ENCODE data around the gene NAPG.
A peak's percentile ranks its signal among the peaks of the same experiment; 100 is the strongest.

Gene NAPG

GRCh38 chr18:10525697-10526560, at the start of gene NAPG:
Gene NAPG, plus strand, starts transcription at chr18:10526027. Its CDS starts 76 bp downstream, at chr18:10526103.
- H3K9me3 ChIP-seq (ENCODE audit: control insufficient read depth in 5 of 5, low read length in 5 of 5), result no peaks in the 10 kb centered on the region
- peak within 1 kb of the TSS; percentile 83 to 98 (median 91) for H3K4me3 ChIP-seq (ENCODE audit: low read depth in 1 of 5, low read length in 5 of 5)
- H3K27ac ChIP-seq (ENCODE audit: low read depth, low read length), result peak within 1 kb of the TSS; percentile 82
- H3K36me3 ChIP-seq (ENCODE audit: control insufficient read depth in 5 of 5, insufficient read depth in 5 of 5, low read length in 5 of 5), result no peaks in the 10 kb centered on the region
- H3K9ac ChIP-seq (ENCODE audit: low read length in 5 of 5), result peak within 1 kb of the TSS; percentile 69 to 94 (median 90)
- H3K4me1 ChIP-seq (ENCODE audit: control insufficient read depth in 5 of 5, insufficient read depth in 5 of 5, low read length in 5 of 5), result peaks cover 9 to 30% (median 25%) of the 10 kb centered on the region in 5 donors
- H3K27me3 ChIP-seq (ENCODE audit: control insufficient read depth in 5 of 5, insufficient read depth in 4 of 5, low read length in 5 of 5), result peaks cover 0 to 3% (median 0%) of the 10 kb centered on the region in 5 donors

- H3K4me1 ChIP-seq (ENCODE audit: control insufficient read depth in 5 of 5, insufficient read depth in 5 of 5, low read length in 5 of 5), result peaks cover 0 to 38% (median 32%) of the 10 kb centered on the region in 5 donors
- peaks cover 2 to 17% (median 9%) of the 10 kb centered on the region in 5 donors for H3K36me3 ChIP-seq (ENCODE audit: control insufficient read depth in 5 of 5, insufficient read depth in 5 of 5, low read length in 5 of 5)
- peaks cover 0 to 5% (median 0%) of the 10 kb centered on the region in 5 donors for H3K9me3 ChIP-seq (ENCODE audit: control insufficient read depth in 5 of 5, low read length in 5 of 5)
- no peak overlapping the region for H3K9ac ChIP-seq (ENCODE audit: low read length in 5 of 5)
- no peaks in the 10 kb centered on the region for H3K27me3 ChIP-seq (ENCODE audit: control insufficient read depth in 5 of 5, insufficient read depth in 4 of 5, low read length in 5 of 5)
- H3K27ac ChIP-seq (ENCODE audit: low read depth, low read length), result no peak overlapping the region
- H3K4me3 ChIP-seq (ENCODE audit: low read depth in 1 of 5, low read length in 5 of 5), result no peak overlapping the region
These were observed 49.5 kb upstream of the NAPG start for GRCh38 chr18:10476338-10476791.

GRCh38 chr18:10477121-10477862, 48.5 kb upstream of the NAPG start:
- peaks cover 0 to 39% (median 32%) of the 10 kb centered on the region in 5 donors for H3K4me1 ChIP-seq (ENCODE audit: control insufficient read depth in 5 of 5, insufficient read depth in 5 of 5, low read length in 5 of 5)
- no peak overlapping the region for H3K27ac ChIP-seq (ENCODE audit: low read depth, low read length)
- H3K4me3 ChIP-seq (ENCODE audit: low read depth in 1 of 5, low read length in 5 of 5), result no peak overlapping the region
- H3K27me3 ChIP-seq (ENCODE audit: control insufficient read depth in 5 of 5, insufficient read depth in 4 of 5, low read length in 5 of 5), result no peaks in the 10 kb centered on the region
- peaks cover 0 to 9% (median 6%) of the 10 kb centered on the region in 5 donors for H3K36me3 ChIP-seq (ENCODE audit: control insufficient read depth in 5 of 5, insufficient read depth in 5 of 5, low read length in 5 of 5)
- peaks cover 0 to 5% (median 0%) of the 10 kb centered on the region in 5 donors for H3K9me3 ChIP-seq (ENCODE audit: control insufficient read depth in 5 of 5, low read length in 5 of 5)
- no peak overlapping the region for H3K9ac ChIP-seq (ENCODE audit: low read length in 5 of 5)

GRCh38 chr18:10477863-10478260, 48.0 kb upstream of the NAPG start:
- Histone ChIP-seq H3K9ac (ENCODE audit: low read length in 5 of 5) (no peak overlapping the region), H3K9me3 (ENCODE audit: control insufficient read depth in 5 of 5, low read length in 5 of 5) (peaks cover 0 to 5% (median 0%) of the 10 kb centered on the region in 5 donors), H3K36me3 (ENCODE audit: control insufficient read depth in 5 of 5, insufficient read depth in 5 of 5, low read length in 5 of 5) (peaks cover 0 to 9% (median 5%) of the 10 kb centered on the region in 5 donors), H3K27ac (ENCODE audit: low read depth, low read length) (no peak overlapping the region), H3K4me3 (ENCODE audit: low read depth in 1 of 5, low read length in 5 of 5) (no peak overlapping the region), H3K4me1 (ENCODE audit: control insufficient read depth in 5 of 5, insufficient read depth in 5 of 5, low read length in 5 of 5) (peaks cover 0 to 44% (median 33%) of the 10 kb centered on the region in 5 donors), H3K27me3 (ENCODE audit: control insufficient read depth in 5 of 5, insufficient read depth in 4 of 5, low read length in 5 of 5) (no peaks in the 10 kb centered on the region)

- Histone ChIP-seq H3K4me1 (ENCODE audit: control insufficient read depth in 5 of 5, insufficient read depth in 5 of 5, low read length in 5 of 5) (peaks cover 0 to 38% (median 17%) of the 10 kb centered on the region in 5 donors), H3K4me3 (ENCODE audit: low read depth in 1 of 5, low read length in 5 of 5) (no peak overlapping the region), H3K9ac (ENCODE audit: low read length in 5 of 5) (no peak overlapping the region), H3K9me3 (ENCODE audit: control insufficient read depth in 5 of 5, low read length in 5 of 5) (peaks cover 0 to 5% (median 0%) of the 10 kb centered on the region in 5 donors), H3K27me3 (ENCODE audit: control insufficient read depth in 5 of 5, insufficient read depth in 4 of 5, low read length in 5 of 5) (no peaks in the 10 kb centered on the region), H3K27ac (ENCODE audit: low read depth, low read length) (no peak overlapping the region), H3K36me3 (ENCODE audit: control insufficient read depth in 5 of 5, insufficient read depth in 5 of 5, low read length in 5 of 5) (peaks cover 2 to 30% (median 20%) of the 10 kb centered on the region in 5 donors)
These were observed 44.0 kb upstream of the NAPG start for GRCh38 chr18:10481831-10482230.

- H3K4me3 ChIP-seq (ENCODE audit: low read depth in 1 of 5, low read length in 5 of 5), result no peak overlapping the region
- no peak overlapping the region for H3K27ac ChIP-seq (ENCODE audit: low read depth, low read length)
- H3K27me3 ChIP-seq (ENCODE audit: control insufficient read depth in 5 of 5, insufficient read depth in 4 of 5, low read length in 5 of 5), result no peaks in the 10 kb centered on the region
- peaks cover 3 to 35% (median 25%) of the 10 kb centered on the region in 5 donors for H3K36me3 ChIP-seq (ENCODE audit: control insufficient read depth in 5 of 5, insufficient read depth in 5 of 5, low read length in 5 of 5)
- H3K4me1 ChIP-seq (ENCODE audit: control insufficient read depth in 5 of 5, insufficient read depth in 5 of 5, low read length in 5 of 5), result peaks cover 0 to 31% (median 11%) of the 10 kb centered on the region in 5 donors
- H3K9ac ChIP-seq (ENCODE audit: low read length in 5 of 5), result no peak overlapping the region
- H3K9me3 ChIP-seq (ENCODE audit: control insufficient read depth in 5 of 5, low read length in 5 of 5), result peaks cover 0 to 5% (median 0%) of the 10 kb centered on the region in 5 donors
These were observed 43.4 kb upstream of the NAPG start for GRCh38 chr18:10482363-10482984.

- peaks cover 0 to 3% (median 0%) of the 10 kb centered on the region in 5 donors for H3K9me3 ChIP-seq (ENCODE audit: control insufficient read depth in 5 of 5, low read length in 5 of 5)
- H3K27me3 ChIP-seq (ENCODE audit: control insufficient read depth in 5 of 5, insufficient read depth in 4 of 5, low read length in 5 of 5), result no peaks in the 10 kb centered on the region
- H3K27ac ChIP-seq (ENCODE audit: low read depth, low read length), result no peak overlapping the region
- H3K9ac ChIP-seq (ENCODE audit: low read length in 5 of 5), result no peak overlapping the region
- H3K36me3 ChIP-seq (ENCODE audit: control insufficient read depth in 5 of 5, insufficient read depth in 5 of 5, low read length in 5 of 5), result peaks cover 6 to 35% (median 30%) of the 10 kb centered on the region in 5 donors
- no peak overlapping the region for H3K4me3 ChIP-seq (ENCODE audit: low read depth in 1 of 5, low read length in 5 of 5)
- peaks cover 0 to 24% (median 8%) of the 10 kb centered on the region in 5 donors for H3K4me1 ChIP-seq (ENCODE audit: control insufficient read depth in 5 of 5, insufficient read depth in 5 of 5, low read length in 5 of 5)
These were observed 42.6 kb upstream of the NAPG start for GRCh38 chr18:10482985-10483949.

GRCh38 chr18:10485475-10485874, 40.4 kb upstream of the NAPG start:
- H3K27ac ChIP-seq (ENCODE audit: low read depth, low read length), result no peak overlapping the region
- no peak overlapping the region for H3K9ac ChIP-seq (ENCODE audit: low read length in 5 of 5)
- peaks cover 0 to 17% (median 3%) of the 10 kb centered on the region in 5 donors for H3K4me1 ChIP-seq (ENCODE audit: control insufficient read depth in 5 of 5, insufficient read depth in 5 of 5, low read length in 5 of 5)
- H3K9me3 ChIP-seq (ENCODE audit: control insufficient read depth in 5 of 5, low read length in 5 of 5), result no peaks in the 10 kb centered on the region
- no peaks in the 10 kb centered on the region for H3K27me3 ChIP-seq (ENCODE audit: control insufficient read depth in 5 of 5, insufficient read depth in 4 of 5, low read length in 5 of 5)
- H3K36me3 ChIP-seq (ENCODE audit: control insufficient read depth in 5 of 5, insufficient read depth in 5 of 5, low read length in 5 of 5), result peaks cover 10 to 45% (median 38%) of the 10 kb centered on the region in 5 donors
- no peak overlapping the region for H3K4me3 ChIP-seq (ENCODE audit: low read depth in 1 of 5, low read length in 5 of 5)

GRCh38 chr18:10486362-10486761, 39.5 kb upstream of the NAPG start:
- no peak overlapping the region for H3K9ac ChIP-seq (ENCODE audit: low read length in 5 of 5)
- H3K4me3 ChIP-seq (ENCODE audit: low read depth in 1 of 5, low read length in 5 of 5), result no peak overlapping the region
- H3K36me3 ChIP-seq (ENCODE audit: control insufficient read depth in 5 of 5, insufficient read depth in 5 of 5, low read length in 5 of 5), result peaks cover 10 to 45% (median 38%) of the 10 kb centered on the region in 5 donors
- H3K9me3 ChIP-seq (ENCODE audit: control insufficient read depth in 5 of 5, low read length in 5 of 5), result no peaks in the 10 kb centered on the region
- peaks cover 0 to 17% (median 3%) of the 10 kb centered on the region in 5 donors for H3K4me1 ChIP-seq (ENCODE audit: control insufficient read depth in 5 of 5, insufficient read depth in 5 of 5, low read length in 5 of 5)
- H3K27ac ChIP-seq (ENCODE audit: low read depth, low read length), result no peak overlapping the region
- no peaks in the 10 kb centered on the region for H3K27me3 ChIP-seq (ENCODE audit: control insufficient read depth in 5 of 5, insufficient read depth in 4 of 5, low read length in 5 of 5)
